Measurements from ENCODE around the gene NUDT22. TPM values are rescaled to one million over a fixed set of nuclear protein-coding genes. Genes with fewer than 3 reads are reported as not detected.
A peak's percentile ranks its signal among the peaks of the same experiment; 100 is the strongest.

NUDT22 gene
- total and polyA plus RNA-seq, 2 of the 8 experiments (the other 6 are each of a cell fraction or from before 2014, with no cell fraction given): 43.4 to 69.0 TPM

GRCh38 chr11:64241491-64242374 lies 15.7 kb downstream of the NUDT22 start:
- 1% methylated on average over 44 of the region's 63 CpGs; no CpG with 5 or more reads in 1 of the 2 experiments for WGBS, 2 experiments (ENCODE audit: extremely low coverage in 1 of 2, insufficient coverage in 1 of 2, insufficient read length in 1 of 2, insufficient replicate concordance in 2 of 2, low coverage in 1 of 2, low lambda C conversion rate in 2 of 2, missing lambda C conversion rate in 1 of 2)
- peak overlapping the region; percentile 72; the same call in 1 of the 2 replicates for H2BK20ac ChIP-seq (ENCODE audit: low read length)
- H2BK15ac ChIP-seq (ENCODE audit: low read length): 0 out of 2 replicates have a peak overlapping the region, but pooled peaks have one; percentile 46
- peak overlapping the region; percentile 38 for H3K4ac ChIP-seq (replicated peaks; ENCODE audit: insufficient read length, low read depth, low read length)
- H2BK120ac ChIP-seq (replicated peaks; ENCODE audit: low read depth, low read length): no peak overlapping the region
- H2BK5ac ChIP-seq (ENCODE audit: low read depth, low read length): peak overlapping the region; percentile 88; the same call in 1 of the 2 replicates
- DNase-seq (ENCODE audit: low read depth in 1 of 2, low spot score in 2 of 2) (peak; percentile 82 to 99), FAIRE-seq (no peak)
- H3K23ac ChIP-seq (ENCODE audit: insufficient read length): no peak overlapping the region
- H2AK5ac ChIP-seq (ENCODE audit: low read depth, low read length): peak overlapping the region; percentile 82; the same call in 1 of the 2 replicates
- H3K79me2 ChIP-seq (ENCODE audit: control insufficient read depth in 1 of 2, insufficient read depth in 2 of 2, low read length in 2 of 2): peaks cover 6 to 21% of the 10 kb centered on the region in 2 experiments; a peak in 3 of 4 replicates
- H3K14ac ChIP-seq (ENCODE audit: insufficient read length): no peak overlapping the region
- H3K9ac ChIP-seq (replicated peaks in 1 of 4; ENCODE audit: extremely low read depth in 1 of 4, low read depth in 3 of 4, low read length in 3 of 4): peak overlapping the region; percentile 65 to 81 (median 65); a peak in 6 of 7 replicates
- H2AFZ ChIP-seq (ENCODE audit: low read length): no peak overlapping the region
- no peaks in the 10 kb centered on the region for H3K27me3 ChIP-seq (replicated peaks in 1 of 4; ENCODE audit: control insufficient read depth in 3 of 4, extremely low read depth in 1 of 4, insufficient read depth in 3 of 4, low read length in 3 of 4)
- peak overlapping the region; percentile 71 for H3K18ac ChIP-seq (ENCODE audit: extremely low read depth, low read length)
- H3K4me1 ChIP-seq (replicated peaks in 1 of 4; ENCODE audit: control insufficient read depth in 3 of 4, insufficient read depth in 4 of 4, low read length in 3 of 4): peaks cover 0 to 18% (median 12%) of the 10 kb centered on the region in 4 experiments; a peak in 6 of 7 replicates
- no peak overlapping the region for H2BK12ac ChIP-seq (ENCODE audit: low read depth, low read length)
- H3K23me2 ChIP-seq (ENCODE audit: low read depth, low read length): peaks cover 16% of the 10 kb centered on the region
- CTCF ChIA-PET (ENCODE audit: partially characterized antibody): interaction anchor here (0.5 to 3.9 kb wide), 8 partner anchors 9 to 1569 kb away, joined by 3 to 17 read pairs (median 4); partner anchors contain the start of genes NUDT22 and TRPT1
- peak overlapping the region; percentile 79 to 82 for H3K4me2 ChIP-seq (ENCODE audit: insufficient read depth in 1 of 2, low read depth in 2 of 2, low read length in 2 of 2)
- peak overlapping the region; percentile 38; the same call in 1 of the 2 replicates for H3K27ac ChIP-seq (ENCODE audit: low read depth, low read length)
- peaks cover 6% of the 10 kb centered on the region for H3K79me1 ChIP-seq (ENCODE audit: low read depth, low read length)
- H4K8ac ChIP-seq (ENCODE audit: extremely low read depth, insufficient read depth, low read length): peak overlapping the region; percentile 92
- peak overlapping the region; percentile 61 to 82 (median 78) for H3K4me3 ChIP-seq (ENCODE audit: extremely low read depth in 1 of 4, insufficient read depth in 2 of 4, low read depth in 3 of 4, low read length in 4 of 4)
- peak overlapping the region; percentile 90 for H3K56ac ChIP-seq (replicated peaks; ENCODE audit: insufficient read length, low read depth, low read length)
- peaks cover 0 to 13% of the 10 kb centered on the region in 2 experiments for H4K20me1 ChIP-seq (replicated peaks in 1 of 2; ENCODE audit: control insufficient read depth in 1 of 2, insufficient read depth in 2 of 2, low read length in 2 of 2)
- POLR2A ChIA-PET (ENCODE audit: partially characterized antibody): interaction anchor here (0.7 to 13.1 kb wide), 13 partner anchors 7 to 243 kb away, joined by 3 to 352 read pairs (median 35); partner anchors contain the start of genes BAD, DNAJC4, FERMT3 and GPR137
- H4K91ac ChIP-seq (replicated peaks; ENCODE audit: insufficient read length, low read length): peak overlapping the region; percentile 66
- peaks cover 0 to 19% (median 7%) of the 10 kb centered on the region in 4 experiments; a peak in 4 of 8 replicates for H3K36me3 ChIP-seq (ENCODE audit: control insufficient read depth in 2 of 4, insufficient read depth in 4 of 4, low read length in 3 of 4)
- H4K5ac ChIP-seq (ENCODE audit: insufficient read length, low read depth, low read length): peak overlapping the region; percentile 74
- H3K9me3 ChIP-seq (ENCODE audit: insufficient read depth in 2 of 2, low read depth in 1 of 2, low read length in 1 of 2): no peaks in the 10 kb centered on the region
- TF ChIP-seq TEAD4 (IDR thresholded peaks at IDR 0.05; ENCODE audit: low read depth, low read length) (peak; percentile 40; the same call in 1 of the 2 replicates), POLR2AphosphoS5 (IDR thresholded peaks at IDR 0.05; ENCODE audit: low read depth, low read length) (peak; percentile 4; the same call in 1 of the 2 replicates), TAF7 (optimal IDR thresholded peaks at IDR 0.05; ENCODE audit: borderline replicate concordance, low read depth, low read length) (no peak), RBBP5 (IDR thresholded peaks at IDR 0.05; ENCODE audit: borderline replicate concordance, low read depth, low read length) (peak; percentile 52; the same call in 1 of the 2 replicates), TAF1 (IDR thresholded peaks at IDR 0.05; ENCODE audit: low read depth, low read length) (0 out of 2 replicates have a peak, but pooled peaks have one; percentile 43), YY1 (IDR thresholded peaks at IDR 0.05; ENCODE audit: low read depth, low read length) (peak; percentile 82; the same call in 1 of the 2 replicates), KDM4A (IDR thresholded peaks at IDR 0.05; ENCODE audit: low read depth, low read length, severe bottlenecking) (peak; percentile 39), HDAC2 (IDR thresholded peaks at IDR 0.05; ENCODE audit: borderline replicate concordance in 1 of 2, low read depth in 2 of 2, low read length in 2 of 2) (peak in 1 of 2 experiments; percentile 32; a peak in 1 of 4 replicates), PHF8 (conservative IDR thresholded peaks at IDR 0.05; ENCODE audit: low read depth, low read length) (peak; percentile 40)

Data from H1 (cell line).